ENCODE results near the gene FBXO36. TPM values are rescaled to one million over a fixed set of nuclear protein-coding genes. Genes with fewer than 3 reads are reported as not detected.

Gene FBXO36
- polyA plus RNA-seq, 1 donor = 7.6 TPM

- no peak for DNase-seq
Observed at GRCh38 chr2:230046491-230046890, 124.2 kb downstream of the FBXO36 start.

GRCh38 chr2:230048010-230048671 is 125.8 kb downstream of the FBXO36 start:
- no peak for DNase-seq

GRCh38 chr2:230050136-230050535 is 127.8 kb downstream of the FBXO36 start:
- DNase-seq = no peak

- no peak for DNase-seq
Observed at GRCh38 chr2:230052299-230052698, 130.0 kb downstream of the FBXO36 start.

GRCh38 chr2:230053753-230054478 is 131.6 kb downstream of the FBXO36 start:
- no peak for DNase-seq

GRCh38 chr2:230060672-230061293 is 138.5 kb downstream of the FBXO36 start:
- DNase-seq = no peak

Other genes starting within 250 kb of the FBXO36 start
- gene DNER, start 207.9 kb upstream of the FBXO36 start, polyA plus RNA-seq (ENCODE audit: insufficient read length) = 67.2 TPM
- gene TRIP12, start 494 bp upstream of the FBXO36 start, polyA plus RNA-seq (ENCODE audit: insufficient read length) = 220 TPM
- gene SLC16A14, start 146.4 kb downstream of the FBXO36 start, polyA plus RNA-seq (ENCODE audit: insufficient read length) = 7.9 TPM

All from left kidney (tissue), 2 donors.